LNCAP (cell line): Measurements from ENCODE around the gene PLBD2.

Experiments used
- CTCF ChIP-seq: fragments of 450-650 bp; IDR thresholded peaks from 2 replicates; pipeline ENCODE4 v1.5.1; 2017; ENCODE audit warnings: mild to moderate bottlenecking

Gene PLBD2

GRCh38 chr12:113378291-113378690 lies 19.9 kb downstream of the PLBD2 start:
- no peak for TF ChIP-seq CTCF

DNA sequence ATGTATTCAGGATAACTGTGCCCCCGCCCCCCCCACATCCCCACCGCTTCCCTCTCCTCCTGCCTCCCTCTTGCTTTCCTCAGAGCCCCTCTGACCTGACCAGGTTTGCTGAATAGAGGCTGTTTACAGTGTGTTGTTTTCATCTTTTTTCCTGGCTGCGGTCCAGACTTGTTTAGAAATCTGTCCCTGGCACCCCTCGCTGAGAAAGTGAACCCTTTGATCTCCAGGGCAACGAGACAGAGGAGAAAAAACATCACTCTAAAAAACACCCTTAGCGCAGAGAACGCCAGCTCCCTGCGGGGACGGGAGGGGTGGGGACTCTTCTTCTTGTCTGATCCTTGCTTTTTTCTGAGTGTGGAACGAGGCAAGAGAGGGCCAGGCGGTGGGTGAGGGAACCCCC lies 22.8 kb downstream of the PLBD2 start:
- no peak for TF ChIP-seq CTCF

- no peak for TF ChIP-seq CTCF
Observed at GRCh38 chr12:113382206-113382605, 23.8 kb downstream of the PLBD2 start.

- no peak for TF ChIP-seq CTCF
Observed at GRCh38 chr12:113384778-113385177, 26.4 kb downstream of the PLBD2 start.

GRCh38 chr12:113385282-113385882 lies 27.0 kb downstream of the PLBD2 start:
- TF ChIP-seq CTCF, result no peak

GRCh38 chr12:113386866-113387566 lies 28.6 kb downstream of the PLBD2 start:
- no peak for TF ChIP-seq CTCF

DNA sequence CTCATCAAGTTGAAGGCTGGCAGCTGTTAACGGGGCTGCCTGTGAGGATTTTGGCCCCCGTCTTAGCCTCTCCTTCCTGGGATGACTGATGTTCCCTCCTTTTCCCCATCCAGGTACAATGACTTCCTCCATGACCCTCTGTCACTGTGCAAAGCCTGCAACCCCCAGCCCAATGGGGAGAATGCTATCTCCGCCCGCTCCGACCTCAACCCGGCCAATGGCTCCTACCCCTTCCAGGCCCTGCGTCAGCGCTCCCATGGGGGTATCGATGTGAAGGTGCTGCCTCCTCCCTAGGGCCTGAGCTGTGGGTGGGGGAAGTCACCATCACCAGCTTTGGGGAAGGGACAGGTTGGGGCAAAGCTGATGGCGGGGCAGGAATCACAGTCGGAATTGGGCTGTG lies 29.2 kb downstream of the PLBD2 start:
- TF ChIP-seq CTCF, result no peak
